Naive B cell (primary cell): ENCODE data around the gene BLOC1S1. TPM values are rescaled to one million over a fixed set of nuclear protein-coding genes. Genes with fewer than 3 reads are reported as not detected.

Experiments
- ATAC-seq, 2 donors: fragments of 150-1000 bp; cut with Tn5 transposase; 2 replicates each; pipeline ENCODE4 v1.10.0; 2021; ENCODE audit warnings: low read depth in 2 of 2, mild to moderate bottlenecking in 2 of 2, moderate library complexity in 2 of 2
- DNase-seq: peaks from one replicate; pipeline ENCODE4 v3.0.0; 2022
- H3K27ac Mint-ChIP-seq, 6 donors: one replicate each; pipeline ENCODE4 v1.8.0; 2020 to 2022; ENCODE audit warnings: mild to moderate bottlenecking in 6 of 6, mixed read lengths in 6 of 6, moderate library complexity in 5 of 6, inconsistent platforms in 2 of 6
- H3K27me3 Mint-ChIP-seq, 3 donors: one replicate each; pipeline ENCODE4 v1.8.0; 2021 to 2022; ENCODE audit warnings: mixed read lengths in 3 of 3, mild to moderate bottlenecking in 1 of 3
- H3K36me3 Mint-ChIP-seq, 2 donors: one replicate each; pipeline ENCODE4 v1.8.0; 2020 to 2022; ENCODE audit warnings: mixed read lengths in 2 of 2, inconsistent platforms in 1 of 2, mild to moderate bottlenecking in 1 of 2
- H3K4me1 Mint-ChIP-seq, 3 donors: one replicate each; pipeline ENCODE4 v1.8.0; 2020 to 2022; ENCODE audit warnings: mixed read lengths in 3 of 3, inconsistent platforms in 1 of 3, mild to moderate bottlenecking in 1 of 3, moderate library complexity in 1 of 3
- H3K4me3 Mint-ChIP-seq, 8 donors: one replicate each; pipeline ENCODE4 v1.8.0; 2020 to 2022; ENCODE audit warnings: mild to moderate bottlenecking in 8 of 8, mixed read lengths in 8 of 8, moderate library complexity in 8 of 8, inconsistent platforms in 2 of 8
- H3K9me3 Mint-ChIP-seq, 7 donors: one replicate each; pipeline ENCODE4 v1.8.0; 2020 to 2022; ENCODE audit warnings: mixed read lengths in 7 of 7, mild to moderate bottlenecking in 5 of 7, inconsistent platforms in 2 of 7, moderate library complexity in 1 of 7
- polyA plus RNA-seq, 6 donors: library from polyadenylated mRNA; unstranded; fragments of 300-500 nt; fragmentation: Illumina TruSeq; gene quantifications; one replicate each; pipeline ENCODE4 v1.2.3, GENCODE V29; 2021; ENCODE audit warnings: low read depth in 6 of 6

BLOC1S1 gene
- polyA plus RNA-seq, 6 donors from 2014 or later = 152 to 259 (median 180) TPM

DNA sequence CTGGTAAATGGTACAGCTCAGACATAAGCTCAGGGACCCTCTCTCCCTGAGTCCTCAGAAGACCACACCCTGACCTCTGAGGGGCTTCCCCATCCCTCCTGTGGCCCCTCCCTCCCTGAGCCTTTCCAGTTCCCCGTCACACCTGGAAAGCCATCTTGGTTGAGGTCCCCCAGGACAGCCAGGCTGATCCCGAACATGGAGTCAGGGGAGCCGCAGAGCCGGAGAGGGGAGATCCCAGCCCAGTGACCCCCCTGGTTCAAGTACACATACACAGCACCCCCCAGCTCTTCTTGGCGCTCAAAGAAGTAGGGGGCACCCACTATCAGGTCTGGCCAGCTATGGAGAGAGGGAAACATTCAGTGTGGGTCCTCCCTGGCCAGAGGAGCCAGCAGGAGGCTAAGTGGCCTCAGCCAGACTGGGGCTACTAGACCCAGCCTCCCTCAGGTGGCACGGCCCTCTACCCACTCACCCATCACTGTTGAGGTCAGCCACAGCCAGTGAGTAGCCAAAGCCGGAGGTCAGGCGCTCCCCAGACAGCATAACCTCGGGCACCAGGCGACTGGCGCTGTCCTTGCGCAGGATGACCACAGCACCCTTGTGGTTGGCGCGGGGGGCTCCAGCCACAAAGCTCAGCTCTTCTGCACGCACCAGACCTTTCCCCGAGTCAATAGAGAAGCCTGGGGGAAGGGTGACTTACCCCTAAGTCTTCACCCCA lies 17.4 kb upstream of the BLOC1S1 start:
- ATAC-seq = no peak

DNA sequence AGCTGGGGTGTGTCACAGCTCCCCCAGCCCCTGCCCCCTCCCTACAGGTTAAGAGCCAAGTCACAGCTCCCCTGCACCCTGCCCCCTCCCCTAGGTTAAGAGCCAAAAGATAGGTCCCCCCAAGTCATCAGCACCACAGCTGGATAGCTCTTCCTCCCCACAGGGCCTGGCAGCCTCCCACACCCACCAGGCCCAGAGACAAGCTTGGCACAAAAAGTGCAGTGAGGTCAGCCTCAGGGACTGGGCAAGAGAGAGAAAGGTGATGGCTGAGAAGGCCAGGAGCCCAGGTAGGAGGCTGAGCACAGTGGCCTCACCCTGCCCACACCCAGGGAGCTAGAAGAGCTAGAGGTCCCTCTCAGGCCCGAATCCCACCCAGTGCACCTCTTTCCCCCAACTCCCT lies 16.9 kb upstream of the BLOC1S1 start:
- H3K4me3 Mint-ChIP-seq = no peak overlapping the region
- peaks cover 4 to 49% (median 12%) of the 10 kb centered on the region in 3 donors for H3K27me3 Mint-ChIP-seq
- no peaks in the 10 kb centered on the region for H3K9me3 Mint-ChIP-seq
- ATAC-seq (no peak), DNase-seq (no peak)
- H3K27ac Mint-ChIP-seq = no peak overlapping the region
- H3K36me3 Mint-ChIP-seq = no peaks in the 10 kb centered on the region
- H3K4me1 Mint-ChIP-seq = peaks cover 0 to 10% (median 0%) of the 10 kb centered on the region in 3 donors

More for the DNA sequence above, 17.4 kb upstream of the BLOC1S1 start:
- no peak overlapping the region for H3K4me3 Mint-ChIP-seq
- peaks cover 0 to 7% (median 0%) of the 10 kb centered on the region in 3 donors for H3K4me1 Mint-ChIP-seq
- no peak for DNase-seq
- H3K27ac Mint-ChIP-seq = no peak overlapping the region
- H3K27me3 Mint-ChIP-seq = peaks cover 4 to 43% (median 12%) of the 10 kb centered on the region in 3 donors
- no peaks in the 10 kb centered on the region for H3K36me3 Mint-ChIP-seq
- no peaks in the 10 kb centered on the region for H3K9me3 Mint-ChIP-seq

- Mint-ChIP-seq H3K9me3 (no peaks in the 10 kb centered on the region), H3K4me1 (peaks cover 0 to 10% (median 0%) of the 10 kb centered on the region in 3 donors), H3K27me3 (peaks cover 4 to 49% (median 12%) of the 10 kb centered on the region in 3 donors), H3K4me3 (no peak overlapping the region), H3K36me3 (no peaks in the 10 kb centered on the region), H3K27ac (peak overlapping the region in 1 of 6 donors; percentile 52)
- ATAC-seq (no peak), DNase-seq (no peak)
Observed at GRCh38 chr12:55699471-55700055, 16.3 kb upstream of the BLOC1S1 start.

GRCh38 chr12:55700255-55701018 lies 15.4 kb upstream of the BLOC1S1 start:
- Mint-ChIP-seq H3K27me3 (peaks cover 4 to 43% (median 12%) of the 10 kb centered on the region in 3 donors), H3K27ac (peak overlapping the region in 1 of 6 donors; percentile 52), H3K4me3 (no peak overlapping the region), H3K9me3 (no peaks in the 10 kb centered on the region), H3K36me3 (no peaks in the 10 kb centered on the region), H3K4me1 (peaks cover 0 to 10% (median 0%) of the 10 kb centered on the region in 3 donors)
- DNase-seq (no peak), ATAC-seq (no peak)

GRCh38 chr12:55702861-55703260 lies 13.0 kb upstream of the BLOC1S1 start:
- no peak for DNase-seq
- Mint-ChIP-seq H3K27ac (no peak overlapping the region), H3K4me3 (no peak overlapping the region), H3K36me3 (no peaks in the 10 kb centered on the region), H3K27me3 (peaks cover 4 to 28% (median 7%) of the 10 kb centered on the region in 3 donors), H3K4me1 (peaks cover 12 to 22% (median 16%) of the 10 kb centered on the region in 3 donors), H3K9me3 (no peaks in the 10 kb centered on the region)
- ATAC-seq = no peak

GRCh38 chr12:55703288-55703687 lies 12.6 kb upstream of the BLOC1S1 start:
- Mint-ChIP-seq H3K4me3 (no peak overlapping the region), H3K27me3 (peaks cover 6 to 30% (median 11%) of the 10 kb centered on the region in 3 donors), H3K9me3 (no peaks in the 10 kb centered on the region), H3K27ac (no peak overlapping the region), H3K36me3 (no peaks in the 10 kb centered on the region), H3K4me1 (peaks cover 16 to 26% (median 20%) of the 10 kb centered on the region in 3 donors)
- DNase-seq (no peak), ATAC-seq (no peak)

DNA sequence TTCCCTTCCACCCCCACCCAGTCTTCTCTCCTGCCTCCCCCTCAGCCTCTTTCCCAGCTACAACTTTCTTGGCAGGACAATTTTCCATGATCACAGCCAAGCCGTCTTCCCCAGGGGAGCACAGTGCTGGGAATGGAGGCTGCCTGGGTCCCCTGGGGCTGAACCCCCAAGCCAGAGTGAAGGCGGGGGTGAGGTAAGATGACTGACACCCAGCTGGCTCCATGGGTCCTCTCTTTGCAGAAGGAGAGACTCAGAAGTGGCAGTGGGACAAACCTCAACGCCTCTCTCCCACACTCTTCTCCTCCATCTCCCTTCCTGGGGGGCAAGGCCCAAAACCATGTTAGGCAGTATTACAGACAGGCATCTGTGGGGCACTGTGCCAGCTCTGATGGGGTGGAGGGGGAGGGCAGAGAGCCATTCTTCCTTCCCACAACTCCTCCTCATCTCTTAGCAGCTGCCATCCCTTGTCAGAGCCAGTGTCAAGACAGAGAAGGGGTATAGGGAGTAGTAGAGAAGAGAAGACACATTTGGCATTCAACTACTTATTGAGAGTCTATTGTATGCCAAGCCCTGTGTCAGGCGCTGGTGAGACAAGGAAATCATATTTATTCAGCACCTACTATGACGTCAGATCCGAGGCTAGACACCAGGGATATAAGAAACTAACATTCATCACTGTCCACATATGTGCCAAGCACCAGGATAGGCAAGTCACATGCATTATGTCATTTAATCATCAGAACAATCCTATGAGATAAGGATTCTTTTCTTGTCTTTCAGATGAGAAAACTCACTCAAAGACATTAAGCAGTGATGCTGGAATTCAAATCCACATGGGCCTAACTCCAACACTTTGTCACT lies 11.7 kb upstream of the BLOC1S1 start:
- no peak overlapping the region for H3K27ac Mint-ChIP-seq
- DNase-seq = no peak
- no peak overlapping the region for H3K4me3 Mint-ChIP-seq
- H3K27me3 Mint-ChIP-seq = peaks cover 13 to 32% (median 19%) of the 10 kb centered on the region in 3 donors
- H3K4me1 Mint-ChIP-seq = peaks cover 24 to 35% (median 29%) of the 10 kb centered on the region in 3 donors
- no peaks in the 10 kb centered on the region for H3K9me3 Mint-ChIP-seq
- no peaks in the 10 kb centered on the region for H3K36me3 Mint-ChIP-seq
- no peak for ATAC-seq

- Mint-ChIP-seq H3K36me3 (no peaks in the 10 kb centered on the region), H3K27me3 (peaks cover 18 to 34% (median 29%) of the 10 kb centered on the region in 3 donors), H3K27ac (no peak overlapping the region), H3K9me3 (no peaks in the 10 kb centered on the region), H3K4me1 (peaks cover 27 to 37% (median 30%) of the 10 kb centered on the region in 3 donors), H3K4me3 (peak overlapping the region in 1 of 8 donors; percentile 70)
- ATAC-seq = no peak
- DNase-seq = no peak
Observed at GRCh38 chr12:55704824-55705718, 10.8 kb upstream of the BLOC1S1 start.

DNA sequence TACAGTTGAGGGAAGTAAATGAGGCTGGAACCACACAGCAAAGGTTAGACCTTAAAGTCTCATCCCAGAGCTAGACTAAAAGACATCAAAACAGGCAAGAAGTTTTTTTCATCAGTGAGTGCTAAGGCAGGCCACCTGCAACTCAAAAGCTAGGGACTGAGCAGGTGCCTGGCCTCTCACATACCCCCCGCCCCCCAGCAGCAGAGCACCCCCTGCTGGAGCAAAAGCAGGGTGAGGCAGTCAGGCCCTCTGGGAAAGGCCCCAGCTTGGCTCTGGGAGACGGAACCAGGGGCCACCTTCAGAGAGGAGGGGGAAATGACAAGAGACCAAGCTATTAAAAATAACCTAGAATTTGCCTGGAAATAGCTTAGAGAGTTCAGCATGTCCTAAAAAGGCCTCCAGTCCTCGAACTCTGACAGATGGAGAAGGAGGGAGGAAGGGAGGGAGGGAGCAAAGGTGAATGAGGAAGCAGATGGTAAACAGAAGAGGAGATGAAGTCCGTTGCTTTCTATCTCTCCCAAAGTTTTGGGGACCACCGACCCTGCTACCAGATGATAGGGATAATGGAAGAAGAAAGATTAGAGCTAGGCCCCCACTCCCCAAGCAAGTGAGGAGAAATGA lies 10.0 kb upstream of the BLOC1S1 start:
- Mint-ChIP-seq H3K27ac (peak overlapping the region in 2 of 6 donors; percentile 20 to 52), H3K36me3 (no peaks in the 10 kb centered on the region), H3K9me3 (no peaks in the 10 kb centered on the region), H3K27me3 (peaks cover 18 to 32% (median 30%) of the 10 kb centered on the region in 3 donors), H3K4me1 (peaks cover 27 to 37% (median 30%) of the 10 kb centered on the region in 3 donors), H3K4me3 (peak overlapping the region in 6 of 8 donors; percentile 46 to 94 (median 69))
- ATAC-seq = peak; percentile 72 to 73
- no peak for DNase-seq

DNA sequence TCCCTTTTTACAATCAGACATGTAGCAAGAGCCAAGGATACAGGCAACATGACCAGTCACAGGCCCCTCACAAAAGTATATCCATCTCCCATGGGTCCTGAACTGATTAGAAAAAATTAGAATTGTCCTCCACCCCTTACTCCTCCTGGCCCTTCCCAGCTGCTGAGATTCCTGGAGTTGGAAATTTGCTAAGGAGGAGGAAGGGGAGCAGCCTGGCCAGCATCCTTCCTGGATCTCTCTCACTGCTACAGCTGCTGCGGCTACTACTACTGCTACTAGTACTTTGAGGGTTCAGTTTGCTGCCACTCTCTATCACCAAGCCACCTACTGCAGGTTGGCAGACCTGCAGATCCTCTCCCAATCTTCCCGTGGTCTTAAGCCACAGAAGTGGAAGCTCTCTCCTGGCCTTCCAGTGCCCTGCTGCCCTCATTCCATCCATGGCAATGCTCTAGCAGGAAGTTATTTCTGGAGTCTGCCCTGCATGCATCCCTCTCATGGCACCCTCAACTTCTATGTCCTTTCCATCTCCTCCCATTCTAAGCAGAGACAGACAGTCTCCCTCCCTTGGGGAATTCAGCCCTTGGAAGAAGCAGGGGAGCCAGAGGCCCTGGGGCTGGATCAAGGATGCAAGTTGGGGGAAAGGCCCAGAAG lies 9.2 kb upstream of the BLOC1S1 start:
- Mint-ChIP-seq H3K9me3 (no peaks in the 10 kb centered on the region), H3K27ac (peak overlapping the region in 2 of 6 donors; percentile 33 to 52), H3K27me3 (peaks cover 18 to 32% (median 30%) of the 10 kb centered on the region in 3 donors), H3K4me1 (peaks cover 27 to 37% (median 30%) of the 10 kb centered on the region in 3 donors), H3K36me3 (no peaks in the 10 kb centered on the region), H3K4me3 (peak overlapping the region; percentile 77 to 94 (median 88))
- DNase-seq (no peak), ATAC-seq (no peak)

GRCh38 chr12:55707219-55707671 lies 8.6 kb upstream of the BLOC1S1 start:
- Mint-ChIP-seq H3K4me1 (peaks cover 27 to 37% (median 30%) of the 10 kb centered on the region in 3 donors), H3K27ac (no peak overlapping the region), H3K9me3 (no peaks in the 10 kb centered on the region), H3K36me3 (no peaks in the 10 kb centered on the region), H3K27me3 (peaks cover 18 to 32% (median 30%) of the 10 kb centered on the region in 3 donors), H3K4me3 (peak overlapping the region; percentile 77 to 94 (median 88))
- DNase-seq (no peak), ATAC-seq (no peak)
